Naive thymus-derived CD4-positive, alpha-beta T cell (primary cell): ENCODE data around the gene MC1R. TPM values are rescaled to one million over a fixed set of nuclear protein-coding genes. Genes with fewer than 3 reads are reported as not detected.
A peak's percentile ranks its signal among the peaks of the same experiment; 100 is the strongest.

Source experiments
- ATAC-seq: fragments of 150-1000 bp; cut with Tn5 transposase; 2 replicates; pipeline ENCODE4 v1.10.0; 2021; ENCODE audit warnings: mild to moderate bottlenecking, moderate library complexity
- CTCF ChIA-PET: fragments of 350-600 bp; sonication (Branson Sonifier 250); formaldehyde crosslinking; loops from one replicate; lab custom pipeline; 2021; ENCODE audit warnings: antibody characterized with exemption; lab: Charles Lee
- POLR2A ChIA-PET: fragments of 350-600 bp; sonication (Branson Sonifier 250); formaldehyde crosslinking; loops from one replicate; lab custom pipeline; 2021; ENCODE audit warnings: antibody characterized with exemption, inconsistent platforms; lab: Charles Lee
- DNase-seq, 9 donors: peaks; one replicate each; pipeline versions ENCODE4 v3.0.0 to v3.0.0-alpha.2; 2020 to 2022; ENCODE audit warnings: mixed read lengths in 1 of 9
- H3K27ac ChIP-seq: one replicate; pipeline ENCODE4 v1.7.0; 2013; ENCODE audit warnings: mild to moderate bottlenecking, low read depth, low read length, moderate library complexity
- H3K27me3 ChIP-seq, 2 donors: one replicate each; pipeline ENCODE4 v1.7.0; 2013; ENCODE audit warnings: low read length in 2 of 2, mild to moderate bottlenecking in 2 of 2, moderate library complexity in 2 of 2; ENCODE audit not compliant: control insufficient read depth in 2 of 2, insufficient read depth in 2 of 2
- H3K36me3 ChIP-seq, 3 experiments: 1 replicate in 2 of 3; 2 replicates in 1 of 3; pipeline ENCODE4 v1.7.0; 2013; ENCODE audit warnings: low read length in 3 of 3, mild to moderate bottlenecking in 3 of 3, moderate library complexity in 1 of 3; ENCODE audit not compliant: insufficient read depth in 3 of 3, control insufficient read depth in 2 of 3
- H3K4me1 ChIP-seq, 2 donors: one replicate each; pipeline ENCODE4 v1.7.0; 2013; ENCODE audit warnings: low read length in 2 of 2, mild to moderate bottlenecking in 2 of 2, moderate library complexity in 1 of 2; ENCODE audit not compliant: control insufficient read depth in 2 of 2, insufficient read depth in 2 of 2
- H3K4me3 ChIP-seq: 2 replicates; pipeline ENCODE4 v1.7.0; 2013; ENCODE audit warnings: mild to moderate bottlenecking, low read length
- H3K9me3 ChIP-seq, 3 experiments: 1 replicate in 2 of 3; 2 replicates in 1 of 3; pipeline ENCODE4 v1.7.0; 2013; ENCODE audit warnings: low read length in 3 of 3; ENCODE audit not compliant: control insufficient read depth in 2 of 3
- H3K27ac Mint-ChIP-seq, 9 donors: one replicate each; pipeline ENCODE4 v1.8.0; 2020 to 2022; ENCODE audit warnings: mixed read lengths in 9 of 9, mild to moderate bottlenecking in 8 of 9, moderate library complexity in 5 of 9, inconsistent platforms in 2 of 9
- H3K27me3 Mint-ChIP-seq, 5 donors: one replicate each; pipeline ENCODE4 v1.8.0; 2021 to 2022; ENCODE audit warnings: mixed read lengths in 5 of 5, mild to moderate bottlenecking in 1 of 5
- H3K36me3 Mint-ChIP-seq, 5 donors: one replicate each; pipeline ENCODE4 v1.8.0; 2020 to 2022; ENCODE audit warnings: mixed read lengths in 5 of 5, mild to moderate bottlenecking in 3 of 5, inconsistent platforms in 1 of 5
- H3K4me1 Mint-ChIP-seq, 7 donors: one replicate each; pipeline ENCODE4 v1.8.0; 2020 to 2022; ENCODE audit warnings: mixed read lengths in 7 of 7, mild to moderate bottlenecking in 3 of 7, inconsistent platforms in 1 of 7
- H3K4me3 Mint-ChIP-seq, 10 donors: one replicate each; pipeline ENCODE4 v1.8.0; 2020 to 2022; ENCODE audit warnings: mild to moderate bottlenecking in 10 of 10, mixed read lengths in 10 of 10, moderate library complexity in 6 of 10, inconsistent platforms in 2 of 10
- H3K9me3 Mint-ChIP-seq, 11 donors: one replicate each; pipeline ENCODE4 v1.8.0; 2020 to 2022; ENCODE audit warnings: mixed read lengths in 11 of 11, mild to moderate bottlenecking in 4 of 11, inconsistent platforms in 1 of 11, moderate library complexity in 1 of 11
- intact Hi-C, 2 donors: fragments of 100-400 bp; cut with micrococcal nuclease; formaldehyde crosslinking; loops; one replicate each; pipeline ENCODE4 v1.15.1; 2023
- polyA plus RNA-seq, 2 donors: library from polyadenylated mRNA; unstranded; fragments of 300-500 nt; fragmentation: Illumina TruSeq; gene quantifications; one replicate each; pipeline ENCODE4 v1.2.3, GENCODE V29; 2021
- total RNA-seq, 6 experiments: library from RNA in 5 of 6; stranded (reverse) in 5 of 6; gene quantifications; 1 replicate in 5 of 6; 2 replicates in 1 of 6; pipeline ENCODE4 v1.2.3 and lab custom pipeline; 2021 to 2026

Gene MC1R
- total and polyA plus RNA-seq, 7 experiments from 2014 or later = 0.14 to 13.9 (median 10.5) TPM

- ATAC-seq (no peak), DNase-seq (no peak)
- H3K27ac ChIP-seq = no peak overlapping the region
- H3K27me3 ChIP-seq = no peaks in the 10 kb centered on the region
- POLR2A ChIA-PET = no interaction called here
- intact Hi-C loops = no loop called here
- CTCF ChIA-PET = interaction anchor here (1.1 to 1.2 kb wide), 2 partner anchors 10 to 26 kb away, joined by 3 to 4 read pairs; no protein-coding TSS in a partner anchor
- H3K36me3 ChIP-seq = peaks cover 5 to 76% (median 13%) of the 10 kb centered on the region in 3 experiments
- no peaks in the 10 kb centered on the region for H3K27me3 Mint-ChIP-seq
- no peaks in the 10 kb centered on the region for H3K9me3 Mint-ChIP-seq
- no peak overlapping the region for H3K4me3 Mint-ChIP-seq
- H3K36me3 Mint-ChIP-seq = peaks cover 0 to 32% (median 3%) of the 10 kb centered on the region in 5 donors
- H3K4me3 ChIP-seq = no peak overlapping the region
- peaks cover 0 to 8% (median 5%) of the 10 kb centered on the region in 7 donors for H3K4me1 Mint-ChIP-seq
- H3K27ac Mint-ChIP-seq = peak overlapping the region in 1 of 9 donors; percentile 12
- H3K4me1 ChIP-seq = peaks cover 3 to 4% of the 10 kb centered on the region in 2 donors
- no peaks in the 10 kb centered on the region for H3K9me3 ChIP-seq
Measured at GRCh38 chr16:89907055-89907814, 11.4 kb upstream of the MC1R start.

GRCh38 chr16:89908236-89908635, 10.4 kb upstream of the MC1R start:
- no peaks in the 10 kb centered on the region for H3K27me3 ChIP-seq
- DNase-seq = no peak
- no peaks in the 10 kb centered on the region for H3K9me3 ChIP-seq
- ChIA-PET POLR2A (interaction anchor here (3.1 kb wide), 1 partner anchor 35 kb away, joined by 11 read pairs; the partner anchor contains the start of gene TCF25), CTCF (interaction anchor here (0.8 to 1.1 kb wide), 2 partner anchors 9 to 48 kb away, joined by 3 to 4 read pairs; no protein-coding TSS in a partner anchor)
- peaks cover 0 to 10% (median 5%) of the 10 kb centered on the region in 7 donors for H3K4me1 Mint-ChIP-seq
- H3K4me3 Mint-ChIP-seq = no peak overlapping the region
- no peak overlapping the region for H3K4me3 ChIP-seq
- ATAC-seq = no peak
- intact Hi-C loops = no loop called here
- peaks cover 0 to 34% (median 3%) of the 10 kb centered on the region in 5 donors for H3K36me3 Mint-ChIP-seq
- peaks cover 5 to 77% (median 10%) of the 10 kb centered on the region in 3 experiments for H3K36me3 ChIP-seq
- no peak overlapping the region for H3K27ac Mint-ChIP-seq
- no peaks in the 10 kb centered on the region for H3K27me3 Mint-ChIP-seq
- no peaks in the 10 kb centered on the region for H3K9me3 Mint-ChIP-seq
- H3K4me1 ChIP-seq = peaks cover 3 to 4% of the 10 kb centered on the region in 2 donors
- no peak overlapping the region for H3K27ac ChIP-seq

GRCh38 chr16:89909777-89910716, 8.6 kb upstream of the MC1R start:
- Histone ChIP-seq H3K4me1 (peaks cover 3 to 4% of the 10 kb centered on the region in 2 donors), H3K27me3 (no peaks in the 10 kb centered on the region), H3K36me3 (peaks cover 5 to 64% (median 10%) of the 10 kb centered on the region in 3 experiments), H3K9me3 (no peaks in the 10 kb centered on the region), H3K27ac (no peak overlapping the region), H3K4me3 (no peak overlapping the region)
- POLR2A ChIA-PET = interaction anchor here (0.7 to 3.1 kb wide), 5 partner anchors 20 to 204 kb away, joined by 3 to 11 read pairs (median 3); partner anchors contain the start of genes DEF8 and TCF25
- Mint-ChIP-seq H3K36me3 (peaks cover 0 to 42% (median 3%) of the 10 kb centered on the region in 5 donors), H3K4me3 (peak overlapping the region in 1 of 10 donors; percentile 2), H3K27me3 (no peaks in the 10 kb centered on the region), H3K9me3 (no peaks in the 10 kb centered on the region), H3K27ac (peak overlapping the region in 4 of 9 donors; percentile 11 to 67 (median 44)), H3K4me1 (peaks cover 5 to 15% (median 8%) of the 10 kb centered on the region in 7 donors)
- CTCF ChIA-PET = interaction anchor here (1.1 to 1.5 kb wide), 6 partner anchors 35 to 230 kb away, joined by 3 to 11 read pairs (median 5); no protein-coding TSS in a partner anchor
- intact Hi-C loops = loop anchor here (1.0 kb wide), 2 partner anchors 204 to 210 kb away; no protein-coding TSS in a partner anchor
- DNase-seq (peak; percentile 50 to 73 (median 66)), ATAC-seq (peak; percentile 93)

- ATAC-seq (no peak), DNase-seq (no peak)
- Histone ChIP-seq H3K4me3 (no peak overlapping the region), H3K9me3 (no peaks in the 10 kb centered on the region), H3K36me3 (peaks cover 1 to 56% (median 9%) of the 10 kb centered on the region in 3 experiments), H3K4me1 (peaks cover 3 to 4% of the 10 kb centered on the region in 2 donors), H3K27ac (no peak overlapping the region), H3K27me3 (no peaks in the 10 kb centered on the region)
- Mint-ChIP-seq H3K4me1 (peaks cover 5 to 15% (median 8%) of the 10 kb centered on the region in 7 donors), H3K27me3 (no peaks in the 10 kb centered on the region), H3K36me3 (peaks cover 0 to 40% (median 3%) of the 10 kb centered on the region in 5 donors), H3K9me3 (no peaks in the 10 kb centered on the region), H3K4me3 (peak overlapping the region in 1 of 10 donors; percentile 2), H3K27ac (peak overlapping the region in 2 of 9 donors; percentile 67 to 71)
- ChIA-PET POLR2A (interaction anchor here (0.7 to 3.1 kb wide), 5 partner anchors 21 to 205 kb away, joined by 3 to 11 read pairs (median 3); partner anchors contain the start of genes DEF8 and TCF25), CTCF (interaction anchor here (1.1 to 1.5 kb wide), 6 partner anchors 36 to 231 kb away, joined by 3 to 11 read pairs (median 5); no protein-coding TSS in a partner anchor)
- intact Hi-C loops = loop anchor here (1.0 kb wide), 2 partner anchors 205 to 211 kb away; no protein-coding TSS in a partner anchor
Measured at GRCh38 chr16:89910717-89911354, 7.8 kb upstream of the MC1R start.

- Mint-ChIP-seq H3K27me3 (no peaks in the 10 kb centered on the region), H3K27ac (peak overlapping the region in 2 of 9 donors; percentile 62 to 71), H3K4me3 (no peak overlapping the region), H3K36me3 (peaks cover 0 to 37% (median 3%) of the 10 kb centered on the region in 5 donors), H3K9me3 (no peaks in the 10 kb centered on the region), H3K4me1 (peaks cover 5 to 20% (median 8%) of the 10 kb centered on the region in 7 donors)
- no peak overlapping the region for H3K4me3 ChIP-seq
- peaks cover 3 to 4% of the 10 kb centered on the region in 2 donors for H3K4me1 ChIP-seq
- ChIA-PET CTCF (interaction anchor here (1.4 kb wide), 1 partner anchor 36 kb away, joined by 5 read pairs; no protein-coding TSS in a partner anchor), POLR2A (interaction anchor here (3.1 kb wide), 1 partner anchor 38 kb away, joined by 11 read pairs; the partner anchor contains the start of gene TCF25)
- no peaks in the 10 kb centered on the region for H3K27me3 ChIP-seq
- H3K27ac ChIP-seq = no peak overlapping the region
- H3K36me3 ChIP-seq = peaks cover 0 to 51% (median 5%) of the 10 kb centered on the region in 3 experiments
- no peaks in the 10 kb centered on the region for H3K9me3 ChIP-seq
- intact Hi-C loops = no loop called here
- no peak for DNase-seq
- ATAC-seq = no peak
Measured at GRCh38 chr16:89911375-89911774, 7.3 kb upstream of the MC1R start.
